ENCODE data around the gene EIF2B2.

- TF ChIP-seq POLR2AphosphoS5 (IDR thresholded peaks at IDR 0.05; ENCODE audit: low read depth, low read length) (no peak; the same call in 1 of the 2 replicates), POLR2A (IDR thresholded peaks at IDR 0.05; ENCODE audit: low read depth, low read length) (no peak), TAF1 (IDR thresholded peaks at IDR 0.05; ENCODE audit: low read depth, low read length) (no peak), SPI1 (IDR thresholded peaks at IDR 0.05; ENCODE audit: low read depth, low read length) (no peak), POU2F2 (IDR thresholded peaks at IDR 0.05; ENCODE audit: low read depth, low read length) (no peak), PAX5 (IDR thresholded peaks at IDR 0.05; ENCODE audit: insufficient read depth, low read length, severe bottlenecking) (no peak)
Measured at GRCh38 chr14:75003250-75004027, 718 bp downstream of the EIF2B2 start.
